SK-N-MC (cell line): ENCODE results near the gene WDR31.

Experiments used
- EZH2 ChIP-seq: fragments of 200-600 bp; sonication (generic); IDR thresholded peaks from one replicate; pipeline ENCODE4 v1.6.1; 2017; ENCODE audit warnings: antibody characterized with exemption
- FOXP2 ChIP-seq: optimal IDR thresholded peaks from 2 replicates; pipeline ENCODE3; 2011; ENCODE audit warnings: mild to moderate bottlenecking, moderate library complexity; ENCODE audit not compliant: insufficient read depth; ENCODE audit errors: extremely low read length, control extremely low read depth
- POLR2AphosphoS5 ChIP-seq: IDR thresholded peaks from 2 replicates; pipeline ENCODE4 v1.6.1; 2012; ENCODE audit warnings: mild to moderate bottlenecking, low read depth, low read length, borderline replicate concordance

- no peak for TF ChIP-seq POLR2AphosphoS5
- TF ChIP-seq EZH2, result no peak
- no peak for TF ChIP-seq FOXP2
Measured at GRCh38 chr9:113381909-113382411, 41.9 kb upstream of the WDR31 start.
